K562 (cell line): ENCODE data around the gene VTA1. TPM values are rescaled to one million over a fixed set of nuclear protein-coding genes. Genes with fewer than 3 reads are reported as not detected.

Source experiments
- ATAC-seq: fragments of 200-7000 bp; cut with Tn5 transposase; 3 replicates; pipeline ENCODE4 v1.9.1; 2020; ENCODE audit warnings: moderate library complexity
- BruUV-seq: library from RNA; stranded (reverse); fragments of 400-500 nt; replicated peaks from 2 replicates; lab custom pipeline; 2021; lab: Mats Ljungman, UMichigan
- CTCF ChIA-PET: fragments of 300-600 bp; formaldehyde crosslinking; extraction: SDS; loops from one replicate; lab custom pipeline; 2021; ENCODE audit warnings: low intra/inter-chr PET ratio; lab: Yijun Ruan, JAX
- POLR2A ChIA-PET: fragments of 300-600, 350-650 bp; sonication (Branson Sonifier 250); formaldehyde crosslinking; extraction: SDS; loops from one replicate; lab custom pipeline; 2021; ENCODE audit warnings: antibody characterized with exemption, inconsistent platforms; lab: Yijun Ruan, JAX
- DNase-seq, 4 experiments: peaks; one replicate each; pipeline versions ENCODE4 v3.0.0 to v3.0.0-alpha.2; 2011 to 2018; ENCODE audit warnings: low spot score in 3 of 4, mixed read lengths in 3 of 4; ENCODE audit errors: extremely low read depth in 1 of 4
- FAIRE-seq: peaks from 2 replicates; lab custom pipeline; 2011; peaks lifted over from hg19 to GRCh38; lab: Jason Lieb, UNC
- H2AFZ ChIP-seq: 2 replicates; pipeline ENCODE4 v1.6.0; 2011; ENCODE audit warnings: low read depth, low read length, control low read depth, inconsistent platforms
- H3K27ac ChIP-seq: fragments of 200-600 bp; 3 replicates; pipeline ENCODE4 v1.8.0; 2011; ENCODE audit warnings: low read depth, mild to moderate bottlenecking, control low read depth, inconsistent platforms, low read length, moderate library complexity, mixed read lengths; ENCODE audit errors: extremely low read depth
- H3K27me3 ChIP-seq, 2 experiments: fragments of 300-600 bp in 1 of 2; 2 replicates in 1 of 2; 3 replicates in 1 of 2; pipeline versions ENCODE4 v1.6.0 to v1.8.0; 2011; ENCODE audit warnings: inconsistent platforms in 2 of 2, low read length in 2 of 2, mild to moderate bottlenecking in 1 of 2, mixed read lengths in 1 of 2, moderate library complexity in 1 of 2; ENCODE audit not compliant: control insufficient read depth in 2 of 2, insufficient read depth in 2 of 2
- H3K36me3 ChIP-seq: fragments of 300-600 bp; 3 replicates; pipeline ENCODE4 v1.8.0; 2011; ENCODE audit warnings: mild to moderate bottlenecking, low read length, inconsistent platforms; ENCODE audit not compliant: control insufficient read depth, insufficient read depth
- H3K4me1 ChIP-seq, 2 experiments: fragments of 200-600 bp in 1 of 2; replicated peaks in 1 of 2; 2 replicates in 1 of 2; 3 replicates in 1 of 2; pipeline versions ENCODE4 v1.5.1 to v1.8.0; 2011; ENCODE audit warnings: inconsistent platforms in 2 of 2, low read length in 2 of 2, mild to moderate bottlenecking in 1 of 2, mixed read lengths in 1 of 2, moderate library complexity in 1 of 2; ENCODE audit not compliant: control insufficient read depth in 2 of 2, insufficient read depth in 2 of 2
- H3K4me2 ChIP-seq: 2 replicates; pipeline ENCODE4 v1.6.1; 2011; ENCODE audit warnings: low read length, control low read depth, inconsistent platforms, mixed read lengths; ENCODE audit not compliant: insufficient read depth
- H3K4me3 ChIP-seq: fragments of 200-600 bp; sonication (generic), shearing (Covaris generic); 2 replicates; pipeline ENCODE4 v1.5.1; 2016; ENCODE audit warnings: control low read depth, inconsistent platforms
- H3K79me2 ChIP-seq: fragments of 200-600 bp; 3 replicates; pipeline ENCODE4 v1.8.0; 2011; ENCODE audit warnings: low read length, inconsistent platforms; ENCODE audit not compliant: control insufficient read depth, insufficient read depth
- H3K9ac ChIP-seq, 2 experiments: 2 replicates each; pipeline versions ENCODE4 v1.6.0 to v1.6.1; 2011; ENCODE audit warnings: low read depth in 2 of 2, low read length in 2 of 2, control low read depth in 1 of 2, inconsistent platforms in 1 of 2, mild to moderate bottlenecking in 1 of 2, mixed read lengths in 1 of 2; ENCODE audit not compliant: insufficient read depth in 1 of 2
- H3K9me1 ChIP-seq: one replicate; pipeline ENCODE4 v1.6.0; 2011; ENCODE audit warnings: inconsistent platforms, mild to moderate bottlenecking, low read length, moderate library complexity; ENCODE audit not compliant: control insufficient read depth, insufficient read depth
- H3K9me3 ChIP-seq: replicated peaks from 2 replicates; pipeline ENCODE4 v1.5.1; 2011; ENCODE audit warnings: low read depth, low read length, inconsistent platforms; ENCODE audit not compliant: control insufficient read depth, insufficient read depth
- H4K20me1 ChIP-seq: replicated peaks from 2 replicates; pipeline ENCODE4 v1.6.1; 2011; ENCODE audit warnings: low read length, inconsistent platforms, mixed read lengths; ENCODE audit not compliant: control insufficient read depth, insufficient read depth
- ARID3B ChIP-seq: fragments of 250-450 bp; sonication (Bioruptor Pico); IDR thresholded peaks from 2 replicates; pipeline ENCODE4 v1.4.0; 2020; ENCODE audit warnings: borderline replicate concordance
- ETS2 ChIP-seq: IDR thresholded peaks from 2 replicates; pipeline ENCODE4 v1.6.1; 2016; ENCODE audit warnings: borderline replicate concordance, missing genetic modification characterization, mild to moderate bottlenecking, moderate library complexity, missing compliant biosample characterization; ENCODE audit not compliant: poor library complexity, severe bottlenecking
- ETV6 ChIP-seq, 3 experiments: fragments of 150-350 bp in 1 of 3; sonication (generic) in 1 of 3; formaldehyde crosslinking in 1 of 3; IDR thresholded peaks; 2 replicates each; pipeline versions ENCODE4 v1.6.1 to v1.8.0; 2014 to 2022; ENCODE audit warnings: borderline replicate concordance in 2 of 3, low read depth in 2 of 3, antibody characterized with exemption in 1 of 3, low read length in 1 of 3, mild to moderate bottlenecking in 1 of 3, missing genetic modification reagents in 1 of 3
- TCF3 ChIP-seq: sonication (generic); formaldehyde crosslinking; IDR thresholded peaks from 2 replicates; pipeline ENCODE4 v1.4.0; 2020; ENCODE audit warnings: mild to moderate bottlenecking, missing genetic modification reagents
- ZNF57 ChIP-seq: fragments of 450-650 bp; formaldehyde crosslinking; IDR thresholded peaks from 2 replicates; pipeline ENCODE4 v1.4.0; 2020; ENCODE audit warnings: mild to moderate bottlenecking, moderate library complexity
- ZNF76 ChIP-seq: fragments of 250-450 bp; sonication (Bioruptor Pico); IDR thresholded peaks from 2 replicates; pipeline ENCODE4 v1.4.0; 2020; ENCODE audit warnings: mild to moderate bottlenecking, moderate library complexity, borderline replicate concordance
- WGBS: fragments of 100-300 bp; shearing (Covaris generic); methylation state at CpG from one replicate; pipeline ENCODE4 v1.1.6; 2016; ENCODE audit warnings: low coverage, mixed read lengths; ENCODE audit not compliant: insufficient coverage; ENCODE audit errors: missing lambda C conversion rate; 5-methylcytosine and 5-hydroxymethylcytosine counted together
- in situ Hi-C: fragments of 300-500 bp; cut with MboI; formaldehyde crosslinking; loops from 4 replicates; pipeline ENCODE4 v1.15.0; 2018; ENCODE audit warnings: inconsistent platforms, mixed read lengths
- intact Hi-C: fragments of 100-400 bp; cut with micrococcal nuclease; formaldehyde crosslinking; loops from 2 replicates; pipeline ENCODE4 v1.14.2; 2022
- polyA plus RNA-seq, 8 experiments: library from polyadenylated mRNA; depleted of rRNA in 4 of 8; stranded (reverse) in 5 of 8; unstranded in 3 of 8; fragments of >200 nt; fragmentation: Nextera tagmentation in 2 of 8; fragmentation: Illumina TruSeq in 1 of 8; extraction: Ambion mirVana in 2 of 8; extraction: Trizol in 1 of 8; gene quantifications; 2 replicates each; pipeline versions ENCODE4 v1.2.1 to v1.2.3, GENCODE V29; 2011 to 2014; ENCODE audit warnings: inconsistent platforms in 1 of 8, missing spikeins in 1 of 8
- total RNA-seq, 7 experiments: library from RNA; depleted of rRNA in 6 of 7; stranded (reverse); fragments of >200 nt in 6 of 7; fragmentation: Illumina TruSeq in 2 of 7; extraction: Trizol in 2 of 7; gene quantifications; 2 replicates each; pipeline versions ENCODE4 v1.2.1 to v1.2.3, GENCODE V29; 2011 to 2021; ENCODE audit warnings: low replicate concordance in 1 of 7

The VTA1 gene
- total and polyA plus RNA-seq, 9 of the 15 experiments (the other 6 are each of a cell fraction or from before 2014, with no cell fraction given), result 47.8 to 182 (median 84.6) TPM

- CTCF ChIA-PET, result no interaction called here
- H3K4me2 ChIP-seq, result no peak overlapping the region
- ATAC-seq (no peak), FAIRE-seq (no peak)
- H3K4me3 ChIP-seq, result no peak overlapping the region
- in situ Hi-C loops, result no loop called here
- H3K79me2 ChIP-seq, result no peaks in the 10 kb centered on the region
- no peaks in the 10 kb centered on the region for H3K4me1 ChIP-seq
- H3K36me3 ChIP-seq, result no peaks in the 10 kb centered on the region
- TF ChIP-seq TCF3 (CRISPR knock-in tag), result no peak
- TF ChIP-seq ETS2 (tag), result no peak
- no peak for TF ChIP-seq ETV6 (IDR thresholded peaks at IDR 0.05; ENCODE audit: borderline replicate concordance in 1 of 2, low read depth in 2 of 2, low read length in 1 of 2)
- no peak for TF ChIP-seq ETV6 (CRISPR knock-in tag; IDR thresholded peaks at IDR 0.05; ENCODE audit: borderline replicate concordance)
- TF ChIP-seq ZNF57 (CRISPR knock-in tag), result no peak
- no peak for TF ChIP-seq ARID3B (CRISPR knock-in tag)
- TF ChIP-seq ZNF76 (CRISPR knock-in tag), result no peak
- TF ChIP-seq, all 486 proteins: peak for 0
- POLR2A ChIA-PET, result no interaction called here
- intact Hi-C loops, result no loop called here
- H3K9ac ChIP-seq, result no peak overlapping the region
- no peaks in the 10 kb centered on the region for H4K20me1 ChIP-seq
- BruUV-seq, result no TSS peak
- H2AFZ ChIP-seq, result no peak overlapping the region
- no peaks in the 10 kb centered on the region for H3K27me3 ChIP-seq
- H3K27ac ChIP-seq, result no peak overlapping the region
- no peaks in the 10 kb centered on the region for H3K9me3 ChIP-seq
- H3K9me1 ChIP-seq, result no peaks in the 10 kb centered on the region
- no peak for DNase-seq
- under 1% methylated on average over 6 of the region's 6 CpGs for WGBS
Observed at GRCh38 chr6:142246960-142247359, 99.9 kb downstream of the VTA1 start.
